SU-DHL-6 (cell line): ENCODE results near the gene CCDC17.

Experiments
- EZH2phosphoT487 ChIP-seq: fragments of 200-600 bp; sonication (generic), shearing (Covaris generic); conservative IDR thresholded peaks from 2 replicates; pipeline ENCODE4 v1.6.1; 2018; ENCODE audit warnings: mild to moderate bottlenecking, antibody characterized with exemption, low read length, moderate library complexity, mixed read lengths
- TF ChIP-seq, protein P1 (sequence below): fragments of 200-600 bp; sonication (generic); IDR thresholded peaks from one replicate; pipeline ENCODE4 v1.5.1; 2017; ENCODE audit warnings: antibody characterized with exemption, mild to moderate bottlenecking, low read length, moderate library complexity; ENCODE audit not compliant: insufficient read depth, poor library complexity, severe bottlenecking

DNA sequence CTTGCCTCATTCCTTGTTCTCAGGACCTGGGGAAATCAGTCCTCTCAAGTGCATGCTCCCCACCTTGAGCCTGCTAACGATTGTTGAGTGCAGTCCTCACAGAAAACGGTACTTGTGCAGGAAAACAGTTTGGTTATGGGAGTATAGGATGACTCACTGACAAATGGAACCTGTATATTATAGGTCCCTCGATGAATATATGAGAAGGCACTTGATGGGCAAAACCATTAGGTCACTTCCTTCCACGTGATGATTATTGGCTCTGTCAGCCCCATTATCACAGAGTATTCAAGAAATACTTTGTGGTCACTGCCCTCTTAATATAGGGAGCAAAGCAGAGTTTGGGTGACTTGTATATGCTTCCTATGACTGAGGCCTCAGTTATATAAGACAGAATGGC is 6.2 kb downstream of the CCDC17 start:
- TF ChIP-seq, protein P1, sequence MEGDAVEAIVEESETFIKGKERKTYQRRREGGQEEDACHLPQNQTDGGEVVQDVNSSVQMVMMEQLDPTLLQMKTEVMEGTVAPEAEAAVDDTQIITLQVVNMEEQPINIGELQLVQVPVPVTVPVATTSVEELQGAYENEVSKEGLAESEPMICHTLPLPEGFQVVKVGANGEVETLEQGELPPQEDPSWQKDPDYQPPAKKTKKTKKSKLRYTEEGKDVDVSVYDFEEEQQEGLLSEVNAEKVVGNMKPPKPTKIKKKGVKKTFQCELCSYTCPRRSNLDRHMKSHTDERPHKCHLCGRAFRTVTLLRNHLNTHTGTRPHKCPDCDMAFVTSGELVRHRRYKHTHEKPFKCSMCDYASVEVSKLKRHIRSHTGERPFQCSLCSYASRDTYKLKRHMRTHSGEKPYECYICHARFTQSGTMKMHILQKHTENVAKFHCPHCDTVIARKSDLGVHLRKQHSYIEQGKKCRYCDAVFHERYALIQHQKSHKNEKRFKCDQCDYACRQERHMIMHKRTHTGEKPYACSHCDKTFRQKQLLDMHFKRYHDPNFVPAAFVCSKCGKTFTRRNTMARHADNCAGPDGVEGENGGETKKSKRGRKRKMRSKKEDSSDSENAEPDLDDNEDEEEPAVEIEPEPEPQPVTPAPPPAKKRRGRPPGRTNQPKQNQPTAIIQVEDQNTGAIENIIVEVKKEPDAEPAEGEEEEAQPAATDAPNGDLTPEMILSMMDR, result no peak
- no peak for TF ChIP-seq EZH2phosphoT487
